Fibroblast of lung (primary cell): ENCODE data around the gene ITPR1. TPM values are rescaled to one million over a fixed set of nuclear protein-coding genes. Genes with fewer than 3 reads are reported as not detected.

Experiments
- DNase-seq, 2 donors: peaks; one replicate each; pipeline versions ENCODE4 v3.0.0 to v3.0.0-alpha.2; 2010; ENCODE audit warnings: low read depth in 2 of 2
- H2AFZ ChIP-seq: 2 replicates; pipeline ENCODE4 v1.5.1; 2012; ENCODE audit warnings: low read length, control low read depth, inconsistent platforms
- H3K27ac ChIP-seq: 2 replicates; pipeline ENCODE4 v1.5.1; 2011; ENCODE audit warnings: low read length, control low read depth; ENCODE audit not compliant: insufficient read depth
- H3K27me3 ChIP-seq: 2 replicates; pipeline ENCODE4 v1.5.1; 2011; ENCODE audit warnings: mild to moderate bottlenecking, low read length; ENCODE audit not compliant: control insufficient read depth, insufficient read depth
- H3K36me3 ChIP-seq: 2 replicates; pipeline ENCODE4 v1.5.1; 2011; ENCODE audit warnings: low read length; ENCODE audit not compliant: control insufficient read depth, insufficient read depth
- H3K4me1 ChIP-seq: 2 replicates; pipeline ENCODE4 v1.5.1; 2011; ENCODE audit warnings: low read length; ENCODE audit not compliant: control insufficient read depth, insufficient read depth; ENCODE audit errors: extremely low read depth
- H3K4me2 ChIP-seq: 2 replicates; pipeline ENCODE4 v1.5.1; 2011; ENCODE audit warnings: low read length, control low read depth; ENCODE audit not compliant: insufficient read depth; ENCODE audit errors: extremely low read depth
- H3K4me3 ChIP-seq, 4 experiments: fragments of 200-600 bp in 1 of 4; sonication (generic) in 1 of 4; replicated peaks in 1 of 4; 2 replicates each; pipeline ENCODE4 v1.5.1; 2011 to 2016; ENCODE audit warnings: low read length in 4 of 4, low read depth in 3 of 4, mild to moderate bottlenecking in 3 of 4, control low read depth in 2 of 4, inconsistent platforms in 1 of 4, mixed read lengths in 1 of 4; ENCODE audit not compliant: insufficient read depth in 1 of 4; ENCODE audit errors: control extremely low read depth in 1 of 4
- H3K79me2 ChIP-seq: 2 replicates; pipeline ENCODE4 v1.5.1; 2012; ENCODE audit warnings: mild to moderate bottlenecking, low read length, inconsistent platforms; ENCODE audit not compliant: control insufficient read depth, insufficient read depth
- H3K9ac ChIP-seq: 2 replicates; pipeline ENCODE4 v1.5.1; 2011; ENCODE audit warnings: mild to moderate bottlenecking, low read length, control low read depth; ENCODE audit not compliant: insufficient read depth
- H3K9me3 ChIP-seq: 2 replicates; pipeline ENCODE4 v1.5.1; 2012; ENCODE audit warnings: low read depth, low read length; ENCODE audit not compliant: control insufficient read depth, insufficient read depth
- H4K20me1 ChIP-seq: 2 replicates; pipeline ENCODE4 v1.5.1; 2011; ENCODE audit warnings: low read length; ENCODE audit not compliant: control insufficient read depth, insufficient read depth; ENCODE audit errors: extremely low read depth
- CTCF ChIP-seq, 2 donors: IDR thresholded peaks in 1 of 2; conservative IDR thresholded peaks in 1 of 2; 1 replicate in 1 of 2; 2 replicates in 1 of 2; pipeline ENCODE4 v1.5.1; 2011 to 2012; ENCODE audit warnings: low read length in 2 of 2, control low read depth in 1 of 2, inconsistent platforms in 1 of 2, low read depth in 1 of 2, mild to moderate bottlenecking in 1 of 2
- EZH2 ChIP-seq: IDR thresholded peaks from 2 replicates; pipeline ENCODE4 v1.5.1; 2012; ENCODE audit warnings: low read length, control low read depth, mild to moderate bottlenecking; ENCODE audit errors: missing control alignments
- polyA plus RNA-seq, 2 donors: library from polyadenylated mRNA; depleted of rRNA in 1 of 2; stranded (reverse) in 1 of 2; unstranded in 1 of 2; fragments of >200 nt; gene quantifications; 2 replicates each; pipeline ENCODE4 v1.2.1, GENCODE V29; 2011 to 2012; ENCODE audit warnings: missing spikeins in 1 of 2
- total RNA-seq: library from RNA; depleted of rRNA; stranded (reverse); fragments of >200 nt; gene quantifications from 2 replicates; pipeline ENCODE4 v1.2.1, GENCODE V29; 2014

ITPR1 gene
- total and polyA plus RNA-seq, 2 donors (not counting 1 experiment from before 2014, with no cell fraction given), result 19.2 to 87.0 TPM

GRCh38 chr3:4696266-4696665, 203.1 kb downstream of the ITPR1 start:
- no peak overlapping the region for H3K4me3 ChIP-seq
- no peaks in the 10 kb centered on the region for H3K27me3 ChIP-seq
- H3K9me3 ChIP-seq, result no peaks in the 10 kb centered on the region
- H3K79me2 ChIP-seq, result no peaks in the 10 kb centered on the region
- no peak for DNase-seq
- TF ChIP-seq EZH2 (no peak), CTCF (conservative IDR thresholded peaks at IDR 0.05 in 1 of 2, IDR thresholded peaks at IDR 0.05 in 1 of 2; ENCODE audit: low read depth in 1 of 2, low read length in 2 of 2) (no peak)
- no peak overlapping the region for H3K9ac ChIP-seq
- H3K36me3 ChIP-seq, result no peaks in the 10 kb centered on the region
- H2AFZ ChIP-seq, result no peak overlapping the region
- no peaks in the 10 kb centered on the region for H3K4me1 ChIP-seq
- no peak overlapping the region for H3K4me2 ChIP-seq
- H3K27ac ChIP-seq, result no peak overlapping the region
- H4K20me1 ChIP-seq, result no peaks in the 10 kb centered on the region

- Histone ChIP-seq H3K4me2 (no peak overlapping the region), H3K4me1 (no peaks in the 10 kb centered on the region), H3K27ac (no peak overlapping the region), H3K27me3 (no peaks in the 10 kb centered on the region), H3K36me3 (no peaks in the 10 kb centered on the region), H3K9me3 (no peaks in the 10 kb centered on the region), H4K20me1 (no peaks in the 10 kb centered on the region), H3K9ac (no peak overlapping the region), H3K79me2 (no peaks in the 10 kb centered on the region), H2AFZ (no peak overlapping the region), H3K4me3 (no peak overlapping the region)
- no peak for DNase-seq
- TF ChIP-seq CTCF (conservative IDR thresholded peaks at IDR 0.05 in 1 of 2, IDR thresholded peaks at IDR 0.05 in 1 of 2; ENCODE audit: low read depth in 1 of 2, low read length in 2 of 2), result no peak
- no peak for TF ChIP-seq EZH2
Observed at GRCh38 chr3:4698125-4698821, 205.1 kb downstream of the ITPR1 start.

GRCh38 chr3:4703054-4703480, 209.9 kb downstream of the ITPR1 start:
- no peak overlapping the region for H3K4me3 ChIP-seq
- no peak for TF ChIP-seq CTCF (conservative IDR thresholded peaks at IDR 0.05 in 1 of 2, IDR thresholded peaks at IDR 0.05 in 1 of 2; ENCODE audit: low read depth in 1 of 2, low read length in 2 of 2)
- TF ChIP-seq EZH2, result no peak
- no peak overlapping the region for H2AFZ ChIP-seq
- no peak overlapping the region for H3K4me2 ChIP-seq
- no peak overlapping the region for H3K27ac ChIP-seq
- no peaks in the 10 kb centered on the region for H3K79me2 ChIP-seq
- H4K20me1 ChIP-seq, result no peaks in the 10 kb centered on the region
- no peaks in the 10 kb centered on the region for H3K4me1 ChIP-seq
- H3K27me3 ChIP-seq, result no peaks in the 10 kb centered on the region
- peak; percentile 20 to 38 for DNase-seq
- no peaks in the 10 kb centered on the region for H3K9me3 ChIP-seq
- H3K9ac ChIP-seq, result no peak overlapping the region
- no peaks in the 10 kb centered on the region for H3K36me3 ChIP-seq
